Body of pancreas (tissue), 4 donors: Measurements from ENCODE around the gene BAAT.

Source experiments
- POLR2A ChIP-seq, 3 donors: fragments of 450-650 bp; IDR thresholded peaks; one replicate each; pipeline ENCODE4 v1.6.1; 2016; ENCODE audit warnings: antibody characterized with exemption in 3 of 3, mild to moderate bottlenecking in 2 of 3
- TF ChIP-seq, protein P1 (sequence below), 7 experiments: fragments of 450-650 bp in 4 of 7; fragments of 200-600 bp in 3 of 7; sonication (generic) in 3 of 7; IDR thresholded peaks; one replicate each; pipeline ENCODE4 v1.5.1; 2016 to 2019; ENCODE audit warnings: antibody characterized with exemption in 7 of 7

- TF ChIP-seq, protein P1, sequence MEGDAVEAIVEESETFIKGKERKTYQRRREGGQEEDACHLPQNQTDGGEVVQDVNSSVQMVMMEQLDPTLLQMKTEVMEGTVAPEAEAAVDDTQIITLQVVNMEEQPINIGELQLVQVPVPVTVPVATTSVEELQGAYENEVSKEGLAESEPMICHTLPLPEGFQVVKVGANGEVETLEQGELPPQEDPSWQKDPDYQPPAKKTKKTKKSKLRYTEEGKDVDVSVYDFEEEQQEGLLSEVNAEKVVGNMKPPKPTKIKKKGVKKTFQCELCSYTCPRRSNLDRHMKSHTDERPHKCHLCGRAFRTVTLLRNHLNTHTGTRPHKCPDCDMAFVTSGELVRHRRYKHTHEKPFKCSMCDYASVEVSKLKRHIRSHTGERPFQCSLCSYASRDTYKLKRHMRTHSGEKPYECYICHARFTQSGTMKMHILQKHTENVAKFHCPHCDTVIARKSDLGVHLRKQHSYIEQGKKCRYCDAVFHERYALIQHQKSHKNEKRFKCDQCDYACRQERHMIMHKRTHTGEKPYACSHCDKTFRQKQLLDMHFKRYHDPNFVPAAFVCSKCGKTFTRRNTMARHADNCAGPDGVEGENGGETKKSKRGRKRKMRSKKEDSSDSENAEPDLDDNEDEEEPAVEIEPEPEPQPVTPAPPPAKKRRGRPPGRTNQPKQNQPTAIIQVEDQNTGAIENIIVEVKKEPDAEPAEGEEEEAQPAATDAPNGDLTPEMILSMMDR (IDR thresholded peaks at IDR 0.05): no peak
- TF ChIP-seq POLR2A (IDR thresholded peaks at IDR 0.05): no peak
Observed at GRCh38 chr9:101332362-101332761, 52.4 kb downstream of the BAAT start.
